Liver (tissue), 9 donors: Measurements from ENCODE around the gene LSM6. TPM values are rescaled to one million over a fixed set of nuclear protein-coding genes. Genes with fewer than 3 reads are reported as not detected.
A peak's percentile ranks its signal among the peaks of the same experiment; 100 is the strongest.

Experiments used
- DNase-seq: peaks from one replicate; pipeline ENCODE4 v3.0.0-alpha.2; 2017; ENCODE audit warnings: low spot score
- H3K27ac ChIP-seq, 2 donors: one replicate each; pipeline ENCODE4 v1.7.0; 2013; ENCODE audit warnings: inconsistent platforms in 2 of 2, low read length in 2 of 2, control low read depth in 1 of 2, low read depth in 1 of 2, mild to moderate bottlenecking in 1 of 2
- H3K27me3 ChIP-seq, 4 donors: one replicate each; pipeline versions ENCODE4 v1.6.1 to v1.7.0; 2013; ENCODE audit warnings: low read length in 3 of 4, inconsistent platforms in 1 of 4, mild to moderate bottlenecking in 1 of 4, moderate library complexity in 1 of 4; ENCODE audit not compliant: control insufficient read depth in 4 of 4, insufficient read depth in 4 of 4
- H3K36me3 ChIP-seq, 4 donors: one replicate each; pipeline versions ENCODE4 v1.6.1 to v1.7.0; 2013; ENCODE audit warnings: low read length in 3 of 4, mild to moderate bottlenecking in 3 of 4, low read depth in 1 of 4, moderate library complexity in 1 of 4; ENCODE audit not compliant: control insufficient read depth in 4 of 4, insufficient read depth in 3 of 4
- H3K4me1 ChIP-seq, 4 donors: one replicate each; pipeline versions ENCODE4 v1.6.1 to v1.7.0; 2013; ENCODE audit warnings: low read length in 3 of 4, mild to moderate bottlenecking in 3 of 4, moderate library complexity in 1 of 4; ENCODE audit not compliant: control insufficient read depth in 4 of 4, insufficient read depth in 4 of 4
- H3K4me3 ChIP-seq, 3 donors: one replicate each; pipeline versions ENCODE4 v1.6.1 to v1.7.0; 2013; ENCODE audit warnings: low read length in 3 of 3, control low read depth in 1 of 3, low read depth in 1 of 3, mild to moderate bottlenecking in 1 of 3
- H3K9ac ChIP-seq, 2 donors: one replicate each; pipeline ENCODE4 v1.7.0; 2013; ENCODE audit warnings: low read length in 2 of 2, mild to moderate bottlenecking in 2 of 2, moderate library complexity in 2 of 2, control low read depth in 1 of 2, low read depth in 1 of 2
- H3K9me3 ChIP-seq, 4 donors: one replicate each; pipeline versions ENCODE4 v1.6.1 to v1.7.0; 2013; ENCODE audit warnings: low read length in 3 of 4; ENCODE audit not compliant: control insufficient read depth in 4 of 4
- ATF3 ChIP-seq: IDR thresholded peaks from 2 replicates; pipeline ENCODE4 v1.6.1; 2016; ENCODE audit warnings: antibody characterized with exemption
- CTCF ChIP-seq: fragments of 150-350 bp; IDR thresholded peaks from 2 replicates; pipeline ENCODE4 v1.5.1; 2017; ENCODE audit warnings: improper control_type of control experiment, low read depth, low read length; ENCODE audit not compliant: missing input control
- EGR1 ChIP-seq, 2 donors: IDR thresholded peaks; 2 replicates each; pipeline ENCODE4 v1.6.1; 2016 to 2018; ENCODE audit warnings: antibody characterized with exemption in 2 of 2, low read depth in 2 of 2
- GABPA ChIP-seq, 2 donors: IDR thresholded peaks in 1 of 2; conservative IDR thresholded peaks in 1 of 2; 2 replicates each; pipeline ENCODE4 v1.6.1; 2016; ENCODE audit warnings: antibody characterized with exemption in 2 of 2, mild to moderate bottlenecking in 1 of 2, moderate library complexity in 1 of 2
- HNF4G ChIP-seq: IDR thresholded peaks from 2 replicates; pipeline ENCODE4 v1.6.1; 2016; ENCODE audit warnings: antibody characterized with exemption
- NR2F2 ChIP-seq: IDR thresholded peaks from 2 replicates; pipeline ENCODE4 v1.6.1; 2016; ENCODE audit warnings: antibody characterized with exemption
- RAD21 ChIP-seq, 2 donors: IDR thresholded peaks; 2 replicates each; pipeline ENCODE4 v1.6.1; 2016; ENCODE audit warnings: antibody characterized with exemption in 2 of 2, mild to moderate bottlenecking in 2 of 2
- REST ChIP-seq: IDR thresholded peaks from 2 replicates; pipeline ENCODE4 v1.6.1; 2016; ENCODE audit warnings: antibody characterized with exemption, mild to moderate bottlenecking
- RXRA ChIP-seq, 2 donors: IDR thresholded peaks; 2 replicates each; pipeline ENCODE4 v1.6.1; 2017 to 2018; ENCODE audit warnings: antibody characterized with exemption in 2 of 2, mild to moderate bottlenecking in 1 of 2
- SP1 ChIP-seq: IDR thresholded peaks from 2 replicates; pipeline ENCODE4 v1.6.1; 2018; ENCODE audit warnings: antibody characterized with exemption, mild to moderate bottlenecking
- YY1 ChIP-seq: IDR thresholded peaks from 2 replicates; pipeline ENCODE4 v1.6.1; 2016; ENCODE audit warnings: antibody characterized with exemption, mild to moderate bottlenecking
- WGBS: extraction: QIAGEN DNeasy Blood & Tissue Kit; methylation state at CpG from one replicate; pipeline ENCODE4 v1.1.7; 2013; 5-methylcytosine and 5-hydroxymethylcytosine counted together
- polyA plus RNA-seq, 2 donors: library from polyadenylated mRNA; stranded (reverse) in 1 of 2; unstranded in 1 of 2; fragments of 200-250 nt in 1 of 2; fragments of >200 nt in 1 of 2; fragmentation: Nextera tagmentation in 1 of 2; extraction: Ambion mirVana in 1 of 2; gene quantifications; one replicate each; pipeline versions ENCODE4 v1.2.1 to v1.2.3, GENCODE V29; 2013 to 2015
- total RNA-seq, 2 donors: library from RNA; depleted of rRNA; stranded (reverse); fragments of >200 nt; gene quantifications; one replicate each; pipeline ENCODE4 v1.2.3, GENCODE V29; 2014
- donor health status: healthy.
- donor health status: healthy.
- donor health status: healthy.
- donor health status: healthy.
- donor health status: healthy.

Gene LSM6
- total and polyA plus RNA-seq, 4 donors: 14.7 to 26.9 (median 24.2) TPM

GRCh38 chr4:146176891-146177290 is 1.4 kb downstream of the LSM6 start:
- peak overlapping the region in 2 of 3 donors; percentile 89 to 96 for H3K4me3 ChIP-seq
- H3K27ac ChIP-seq: no peak overlapping the region
- WGBS: 82% methylated on average over 2 of the region's 2 CpGs
- H3K27me3 ChIP-seq: no peaks in the 10 kb centered on the region
- peak overlapping the region; percentile 20 to 83 for H3K9ac ChIP-seq
- no peak for DNase-seq
- no peaks in the 10 kb centered on the region for H3K9me3 ChIP-seq
- H3K36me3 ChIP-seq: no peaks in the 10 kb centered on the region
- TF ChIP-seq YY1 (no peak), RAD21 (IDR thresholded peaks at IDR 0.05) (no peak), SP1 (no peak), NR2F2 (no peak), HNF4G (no peak), EGR1 (IDR thresholded peaks at IDR 0.05; ENCODE audit: low read depth in 2 of 2) (no peak), REST (no peak), ATF3 (no peak), CTCF (no peak)
- peaks cover 4 to 19% (median 7%) of the 10 kb centered on the region in 4 donors for H3K4me1 ChIP-seq

GRCh38 chr4:146178126-146178525 is 2.6 kb downstream of the LSM6 start:
- WGBS: 82% methylated on average over 8 of the region's 8 CpGs
- DNase-seq: no peak
- Histone ChIP-seq H3K27ac (no peak overlapping the region), H3K9me3 (no peaks in the 10 kb centered on the region), H3K4me1 (peaks cover 4 to 19% (median 7%) of the 10 kb centered on the region in 4 donors), H3K36me3 (peaks cover 0 to 2% (median 0%) of the 10 kb centered on the region in 4 donors), H3K9ac (no peak overlapping the region), H3K27me3 (no peaks in the 10 kb centered on the region), H3K4me3 (no peak overlapping the region)
- TF ChIP-seq CTCF: no peak
- TF ChIP-seq GABPA (IDR thresholded peaks at IDR 0.05 in 1 of 2, conservative IDR thresholded peaks at IDR 0.05 in 1 of 2): no peak
- TF ChIP-seq RXRA (IDR thresholded peaks at IDR 0.05): no peak
- no peak for TF ChIP-seq EGR1 (IDR thresholded peaks at IDR 0.05; ENCODE audit: low read depth in 2 of 2)
- no peak for TF ChIP-seq YY1
- TF ChIP-seq HNF4G: no peak
- no peak for TF ChIP-seq SP1
- no peak for TF ChIP-seq ATF3
- no peak for TF ChIP-seq RAD21 (IDR thresholded peaks at IDR 0.05)
